Stomach (tissue), 9 donors: ENCODE results near the gene ARL5C. TPM values are rescaled to one million over a fixed set of nuclear protein-coding genes. Genes with fewer than 3 reads are reported as not detected.
A peak's percentile ranks its signal among the peaks of the same experiment; 100 is the strongest.

Experiments
- DNase-seq, 2 donors: peaks; one replicate each; pipeline versions ENCODE4 v3.0.0 to v3.0.0-alpha.2; 2013 to 2019
- H3K27ac ChIP-seq, 5 donors: fragments of 200-600 bp in 4 of 5; sonication (generic) in 4 of 5; one replicate each; pipeline ENCODE4 v1.5.1; 2013 to 2019; ENCODE audit warnings: mild to moderate bottlenecking in 1 of 5, moderate library complexity in 1 of 5
- H3K27me3 ChIP-seq, 3 donors: fragments of 200-600 bp; sonication (generic); one replicate each; pipeline ENCODE4 v1.5.1; 2017 to 2019; ENCODE audit warnings: mixed run types in 1 of 3
- H3K36me3 ChIP-seq, 4 donors: fragments of 200-600 bp; sonication (generic); 1 replicate in 3 of 4; 2 replicates in 1 of 4; pipeline ENCODE4 v1.5.1; 2016 to 2019
- H3K4me1 ChIP-seq, 4 donors: fragments of 200-600 bp; sonication (generic); one replicate each; pipeline ENCODE4 v1.5.1; 2016 to 2019
- H3K4me3 ChIP-seq, 4 donors: fragments of 200-600 bp; sonication (generic) in 3 of 4; one replicate each; pipeline ENCODE4 v1.5.1; 2016 to 2019; ENCODE audit warnings: mild to moderate bottlenecking in 1 of 4
- H3K9me3 ChIP-seq, 4 donors: fragments of 200-600 bp; sonication (generic); one replicate each; pipeline ENCODE4 v1.5.1; 2016 to 2019
- EP300 ChIP-seq: sonication (generic); formaldehyde crosslinking; IDR thresholded peaks from one replicate; pipeline ENCODE4 v1.6.1; 2017; ENCODE audit warnings: antibody characterized with exemption
- POLR2A ChIP-seq, 4 donors: fragments of 450-650 bp; IDR thresholded peaks; one replicate each; pipeline ENCODE4 v1.6.1; 2016; ENCODE audit warnings: antibody characterized with exemption in 4 of 4, control low read depth in 2 of 4, mild to moderate bottlenecking in 1 of 4, moderate library complexity in 1 of 4
- POLR2AphosphoS5 ChIP-seq, 3 donors: sonication (generic); formaldehyde crosslinking; IDR thresholded peaks; one replicate each; pipeline ENCODE4 v1.6.1; 2016; ENCODE audit warnings: antibody characterized with exemption in 3 of 3
- WGBS, 5 donors: extraction: QIAGEN DNeasy Blood & Tissue Kit in 3 of 5; methylation state at CpG; one replicate each; pipeline versions ENCODE4 v1.1.5 to v1.1.7; 2013 to 2018; 5-methylcytosine and 5-hydroxymethylcytosine counted together
- intact Hi-C: fragments of 100-400 bp; cut with DNase I; formaldehyde crosslinking; loops from one replicate; pipeline ENCODE4 v1.15.1; 2023; ENCODE audit warnings: low total_unique reads
- polyA plus RNA-seq, 3 donors: library from polyadenylated mRNA; stranded (reverse); fragments of 200-250 nt; gene quantifications; one replicate each; pipeline ENCODE4 v1.2.3, GENCODE V29; 2013
- total RNA-seq, 5 donors: library from RNA; depleted of rRNA; stranded (reverse); fragments of >200 nt; gene quantifications; one replicate each; pipeline versions ENCODE4 v1.1.0 to v1.2.3, GENCODE V29; 2014 to 2016
- TF ChIP-seq, protein P1 (sequence below), 7 experiments: fragments of 450-650 bp in 4 of 7; fragments of 200-600 bp in 3 of 7; sonication (generic) in 3 of 7; IDR thresholded peaks; one replicate each; pipeline ENCODE4 v1.5.1; 2016 to 2019; ENCODE audit warnings: antibody characterized with exemption in 7 of 7, control low read depth in 2 of 7, mild to moderate bottlenecking in 1 of 7
- donor health status: healthy with polysubstance abuse.
- donor health status: Bipolar disorder and iron deficiency.
- donor health status: healthy.

The ARL5C gene
- total and polyA plus RNA-seq, 8 donors, result not detected

DNA sequence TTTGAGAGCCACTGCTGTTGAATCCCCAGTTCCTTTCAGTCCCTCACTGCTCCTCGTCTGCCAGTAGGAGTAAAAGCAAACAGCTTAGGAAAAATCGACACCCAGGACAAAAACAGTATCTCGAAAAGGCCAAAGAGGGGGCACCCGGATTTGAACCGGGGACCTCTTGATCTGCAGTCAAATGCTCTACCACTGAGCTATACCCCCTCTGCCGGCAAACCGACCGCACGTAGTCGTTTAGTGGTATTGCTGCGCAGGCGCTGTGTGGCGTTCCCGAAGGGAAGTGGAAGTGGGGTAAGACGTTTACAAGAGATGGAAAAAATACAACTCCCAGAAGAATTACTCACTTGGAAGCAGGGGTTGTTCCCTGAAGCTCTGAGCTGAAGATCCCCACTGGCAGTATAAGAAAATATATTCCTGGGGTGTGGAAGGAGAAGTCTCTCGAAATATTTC is 12.3 kb downstream of the ARL5C start:
- intact Hi-C loops, result loop anchor here (5.0 kb wide), 2 partner anchors 81 to 171 kb away; no protein-coding TSS in a partner anchor
- TF ChIP-seq POLR2AphosphoS5 (IDR thresholded peaks at IDR 0.05) (peak in 2 of 3 donors; percentile 72 to 73), POLR2A (IDR thresholded peaks at IDR 0.05) (no peak)
- peak overlapping the region; percentile 58 to 96 (median 66) for H3K4me3 ChIP-seq
- peaks cover 21 to 42% (median 32%) of the 10 kb centered on the region in 4 donors for H3K4me1 ChIP-seq
- H3K27me3 ChIP-seq, result peaks cover 0 to 33% (median 23%) of the 10 kb centered on the region in 3 donors
- no peaks in the 10 kb centered on the region for H3K36me3 ChIP-seq
- WGBS, 5 donors, result 0 to 1% (median 0%) methylated on average over 16 of the region's 16 CpGs
- peak; percentile 95 to 96 for DNase-seq
- H3K9me3 ChIP-seq, result no peaks in the 10 kb centered on the region
- peak overlapping the region; percentile 77 to 96 (median 90) for H3K27ac ChIP-seq

- peak overlapping the region; percentile 31 to 96 (median 90) for H3K27ac ChIP-seq
- TF ChIP-seq, protein P1, sequence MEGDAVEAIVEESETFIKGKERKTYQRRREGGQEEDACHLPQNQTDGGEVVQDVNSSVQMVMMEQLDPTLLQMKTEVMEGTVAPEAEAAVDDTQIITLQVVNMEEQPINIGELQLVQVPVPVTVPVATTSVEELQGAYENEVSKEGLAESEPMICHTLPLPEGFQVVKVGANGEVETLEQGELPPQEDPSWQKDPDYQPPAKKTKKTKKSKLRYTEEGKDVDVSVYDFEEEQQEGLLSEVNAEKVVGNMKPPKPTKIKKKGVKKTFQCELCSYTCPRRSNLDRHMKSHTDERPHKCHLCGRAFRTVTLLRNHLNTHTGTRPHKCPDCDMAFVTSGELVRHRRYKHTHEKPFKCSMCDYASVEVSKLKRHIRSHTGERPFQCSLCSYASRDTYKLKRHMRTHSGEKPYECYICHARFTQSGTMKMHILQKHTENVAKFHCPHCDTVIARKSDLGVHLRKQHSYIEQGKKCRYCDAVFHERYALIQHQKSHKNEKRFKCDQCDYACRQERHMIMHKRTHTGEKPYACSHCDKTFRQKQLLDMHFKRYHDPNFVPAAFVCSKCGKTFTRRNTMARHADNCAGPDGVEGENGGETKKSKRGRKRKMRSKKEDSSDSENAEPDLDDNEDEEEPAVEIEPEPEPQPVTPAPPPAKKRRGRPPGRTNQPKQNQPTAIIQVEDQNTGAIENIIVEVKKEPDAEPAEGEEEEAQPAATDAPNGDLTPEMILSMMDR (IDR thresholded peaks at IDR 0.05), result no peak
- TF ChIP-seq POLR2A (IDR thresholded peaks at IDR 0.05) (no peak), EP300 (no peak), POLR2AphosphoS5 (IDR thresholded peaks at IDR 0.05) (no peak)
- 9 to 13% (median 11%) methylated on average over 24 to 25 of the region's 25 CpGs for WGBS, 5 donors
- peaks cover 21 to 42% (median 32%) of the 10 kb centered on the region in 4 donors for H3K4me1 ChIP-seq
- peaks cover 0 to 33% (median 23%) of the 10 kb centered on the region in 3 donors for H3K27me3 ChIP-seq
- peak overlapping the region; percentile 58 to 96 (median 66) for H3K4me3 ChIP-seq
- no peaks in the 10 kb centered on the region for H3K9me3 ChIP-seq
- DNase-seq, result no peak
- intact Hi-C loops, result loop anchor here (5.0 kb wide), 2 partner anchors 80 to 170 kb away; no protein-coding TSS in a partner anchor
- no peaks in the 10 kb centered on the region for H3K36me3 ChIP-seq
Observed at GRCh38 chr17:39151943-39152818, 13.8 kb downstream of the ARL5C start.

GRCh38 chr17:39151150-39151942 is 14.6 kb downstream of the ARL5C start, which contains the start of gene PLXDC1:
TSS of gene PLXDC1 (minus strand) at chr17:39151637. CDS start at chr17:39151437, 200 bp downstream.
- no peak for TF ChIP-seq POLR2AphosphoS5 (IDR thresholded peaks at IDR 0.05)
- TF ChIP-seq, protein P1 (IDR thresholded peaks at IDR 0.05), result no peak
- TF ChIP-seq EP300, result no peak
- no peak for TF ChIP-seq POLR2A (IDR thresholded peaks at IDR 0.05)
- peaks cover 21 to 42% (median 32%) of the 10 kb centered on the region in 4 donors for H3K4me1 ChIP-seq
- peaks cover 0 to 33% (median 23%) of the 10 kb centered on the region in 3 donors for H3K27me3 ChIP-seq
- H3K4me3 ChIP-seq, result peak within 1 kb of the TSS; percentile 58 to 96 (median 66)
- peak in 1 of 2 donors; percentile 69 for DNase-seq
- intact Hi-C loops, result loop anchor here (5.0 kb wide), 2 partner anchors 79 to 169 kb away; no protein-coding TSS in a partner anchor
- H3K27ac ChIP-seq, result peak within 1 kb of the TSS; percentile 31 to 96 (median 90)
- 1 to 8% (median 3%) methylated on average over 22 to 64 of the region's 68 CpGs for WGBS, 5 donors
- H3K36me3 ChIP-seq, result no peaks in the 10 kb centered on the region
- H3K9me3 ChIP-seq, result no peaks in the 10 kb centered on the region

GRCh38 chr17:39150795-39151149 is 15.2 kb downstream of the ARL5C start:
- intact Hi-C loops, result loop anchor here (5.0 kb wide), 2 partner anchors 78 to 168 kb away; no protein-coding TSS in a partner anchor
- peaks cover 0 to 33% (median 23%) of the 10 kb centered on the region in 3 donors for H3K27me3 ChIP-seq
- peak overlapping the region; percentile 46 to 96 (median 58) for H3K4me3 ChIP-seq
- H3K27ac ChIP-seq, result peak overlapping the region in 2 of 5 donors; percentile 91 to 96
- 33 to 43% (median 36%) methylated on average over 3 to 5 of the region's 5 CpGs for WGBS, 5 donors
- TF ChIP-seq, protein P1 (IDR thresholded peaks at IDR 0.05), result no peak
- TF ChIP-seq EP300 (no peak), POLR2A (IDR thresholded peaks at IDR 0.05) (no peak), POLR2AphosphoS5 (IDR thresholded peaks at IDR 0.05) (no peak)
- peaks cover 21 to 42% (median 32%) of the 10 kb centered on the region in 4 donors for H3K4me1 ChIP-seq
- no peak for DNase-seq
- no peaks in the 10 kb centered on the region for H3K9me3 ChIP-seq
- H3K36me3 ChIP-seq, result no peaks in the 10 kb centered on the region
